Hepatocyte (in vitro differentiated cells): ENCODE measurements around the gene PRKCZ.

Source experiments
- EZH2 ChIP-seq: fragments of 200-600 bp; sonication (generic); IDR thresholded peaks from 2 replicates; pipeline ENCODE4 v1.6.1; 2016; ENCODE audit warnings: antibody characterized with exemption, mild to moderate bottlenecking, borderline replicate concordance
- TF ChIP-seq, protein P1 (sequence below): fragments of 200-600 bp; sonication (generic); IDR thresholded peaks from 2 replicates; pipeline ENCODE4 v1.5.1; 2016; ENCODE audit warnings: antibody characterized with exemption, mild to moderate bottlenecking; ENCODE audit not compliant: poor library complexity

DNA sequence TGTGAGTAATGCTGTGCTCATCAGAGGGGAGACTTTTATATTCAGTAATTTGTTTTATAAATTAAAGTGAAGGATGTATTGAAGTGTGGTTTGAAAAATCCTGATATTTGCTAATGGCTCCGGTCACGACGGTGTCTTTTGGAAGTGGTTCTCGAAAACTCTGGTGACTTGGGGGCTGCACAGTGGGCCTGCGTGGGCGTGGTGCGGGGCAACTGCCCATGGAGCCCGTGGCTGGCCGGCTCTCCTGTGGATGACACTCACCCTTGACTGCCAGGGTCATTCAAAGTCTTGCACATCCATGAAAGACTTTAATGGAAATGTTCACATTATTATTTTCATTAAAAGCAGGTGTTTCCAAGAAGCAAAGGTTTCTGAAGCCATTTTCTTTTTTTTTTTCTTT lies 136.7 kb downstream of the PRKCZ start:
- TF ChIP-seq EZH2 = no peak
- TF ChIP-seq, protein P1, sequence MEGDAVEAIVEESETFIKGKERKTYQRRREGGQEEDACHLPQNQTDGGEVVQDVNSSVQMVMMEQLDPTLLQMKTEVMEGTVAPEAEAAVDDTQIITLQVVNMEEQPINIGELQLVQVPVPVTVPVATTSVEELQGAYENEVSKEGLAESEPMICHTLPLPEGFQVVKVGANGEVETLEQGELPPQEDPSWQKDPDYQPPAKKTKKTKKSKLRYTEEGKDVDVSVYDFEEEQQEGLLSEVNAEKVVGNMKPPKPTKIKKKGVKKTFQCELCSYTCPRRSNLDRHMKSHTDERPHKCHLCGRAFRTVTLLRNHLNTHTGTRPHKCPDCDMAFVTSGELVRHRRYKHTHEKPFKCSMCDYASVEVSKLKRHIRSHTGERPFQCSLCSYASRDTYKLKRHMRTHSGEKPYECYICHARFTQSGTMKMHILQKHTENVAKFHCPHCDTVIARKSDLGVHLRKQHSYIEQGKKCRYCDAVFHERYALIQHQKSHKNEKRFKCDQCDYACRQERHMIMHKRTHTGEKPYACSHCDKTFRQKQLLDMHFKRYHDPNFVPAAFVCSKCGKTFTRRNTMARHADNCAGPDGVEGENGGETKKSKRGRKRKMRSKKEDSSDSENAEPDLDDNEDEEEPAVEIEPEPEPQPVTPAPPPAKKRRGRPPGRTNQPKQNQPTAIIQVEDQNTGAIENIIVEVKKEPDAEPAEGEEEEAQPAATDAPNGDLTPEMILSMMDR = no peak
